ENCODE data around the gene CEL. TPM values are rescaled to one million over a fixed set of nuclear protein-coding genes. Genes with fewer than 3 reads are reported as not detected.
"Not testable (repeated sequence)": the region's sequence is repeated elsewhere in the genome, so short reads cannot be mapped to it uniquely, and the experiment has no call there.

The CEL gene
- 1 to 10 TPM; 2.3 to 2.8 TPM for total RNA-seq

GRCh38 chr9:133061764-133062145, at the start of gene CEL:
Gene CEL (plus strand): TSS chr9:133061981. CDS start chr9:133062003, 22 bp downstream.
- Mint-ChIP-seq H3K36me3 (peaks cover 11% of the 10 kb centered on the region), H3K4me1 (peaks cover 32% of the 10 kb centered on the region), H3K4me3 (peak within 1 kb of the TSS; percentile 10)
- not testable (repeated sequence) for H3K27ac Mint-ChIP-seq, DNase-seq, H3K27me3 Mint-ChIP-seq, H3K9me3 Mint-ChIP-seq

- Mint-ChIP-seq H3K27ac (no peak overlapping the region), H3K4me1 (no peaks in the 10 kb centered on the region), H3K4me3 (no peak overlapping the region), H3K36me3 (no peaks in the 10 kb centered on the region), H3K9me3 (peaks cover 9% of the 10 kb centered on the region), H3K27me3 (peaks cover 5% of the 10 kb centered on the region)
- no peak for DNase-seq
These were observed 47.1 kb upstream of the CEL start for GRCh38 chr9:133014696-133015095.

- Mint-ChIP-seq H3K27ac (no peak overlapping the region), H3K4me3 (peak overlapping the region; percentile 46), H3K27me3 (no peaks in the 10 kb centered on the region), H3K4me1 (peaks cover 12% of the 10 kb centered on the region), H3K9me3 (no peaks in the 10 kb centered on the region), H3K36me3 (no peaks in the 10 kb centered on the region)
- DNase-seq: peak; percentile 60
These were observed 38.5 kb upstream of the CEL start for GRCh38 chr9:133023117-133023890.

DNA sequence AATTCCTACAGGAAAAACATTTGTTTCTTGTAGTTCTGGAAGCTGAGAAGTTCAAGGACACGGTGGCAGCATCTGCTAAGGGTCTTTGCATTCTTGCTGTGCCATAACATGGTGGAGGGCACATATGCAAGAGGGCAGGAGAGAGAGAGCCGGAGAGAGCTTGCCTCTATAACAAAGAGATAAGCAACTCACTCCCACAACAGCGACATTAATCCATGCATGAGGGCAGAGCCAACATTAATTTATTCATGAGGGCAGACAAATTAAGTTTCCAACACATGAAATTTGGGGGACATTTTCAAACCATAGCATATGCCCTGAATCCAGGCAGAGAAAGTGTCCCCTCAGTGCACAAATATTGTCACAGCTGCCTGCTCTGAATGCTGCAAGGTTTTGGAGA, 35.4 kb upstream of the CEL start:
- peaks cover 2% of the 10 kb centered on the region for H3K9me3 Mint-ChIP-seq
- no peak overlapping the region for H3K4me3 Mint-ChIP-seq
- DNase-seq: no peak
- H3K27me3 Mint-ChIP-seq: no peaks in the 10 kb centered on the region
- peaks cover 15% of the 10 kb centered on the region for H3K4me1 Mint-ChIP-seq
- H3K27ac Mint-ChIP-seq: no peak overlapping the region
- H3K36me3 Mint-ChIP-seq: peaks cover 2% of the 10 kb centered on the region

DNA sequence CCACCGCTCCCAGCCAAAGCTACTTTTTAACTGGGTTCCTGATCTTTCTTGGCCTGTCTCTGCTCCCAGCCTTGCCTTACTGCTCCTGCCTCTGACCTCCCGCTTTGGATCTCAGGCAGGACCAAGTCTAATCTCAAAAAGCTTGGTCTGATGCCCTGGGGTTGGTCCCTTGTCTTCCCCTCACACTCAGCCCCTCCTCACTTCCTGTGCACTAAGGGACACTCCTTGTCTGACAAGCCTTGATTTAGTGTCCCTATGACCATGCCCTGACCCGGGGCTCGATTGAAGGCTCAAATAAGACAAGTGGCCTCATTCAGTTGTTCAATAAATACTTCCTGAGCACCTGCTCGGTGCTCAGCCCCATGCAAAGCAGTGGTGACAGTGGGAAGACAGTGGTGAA, 34.6 kb upstream of the CEL start:
- Mint-ChIP-seq H3K9me3 (peaks cover 6% of the 10 kb centered on the region), H3K4me1 (peaks cover 21% of the 10 kb centered on the region), H3K27me3 (no peaks in the 10 kb centered on the region), H3K27ac (no peak overlapping the region), H3K36me3 (peaks cover 9% of the 10 kb centered on the region), H3K4me3 (no peak overlapping the region)
- DNase-seq: no peak

GRCh38 chr9:133028221-133028620, 33.6 kb upstream of the CEL start:
- H3K4me1 Mint-ChIP-seq: peaks cover 24% of the 10 kb centered on the region
- H3K27ac Mint-ChIP-seq: no peak overlapping the region
- DNase-seq: no peak
- peak overlapping the region; percentile 99 for H3K4me3 Mint-ChIP-seq
- H3K9me3 Mint-ChIP-seq: peaks cover 6% of the 10 kb centered on the region
- peaks cover 11% of the 10 kb centered on the region for H3K36me3 Mint-ChIP-seq
- no peaks in the 10 kb centered on the region for H3K27me3 Mint-ChIP-seq

GRCh38 chr9:133029994-133030316, 31.8 kb upstream of the CEL start:
- Mint-ChIP-seq H3K9me3 (peaks cover 6% of the 10 kb centered on the region), H3K4me1 (peaks cover 27% of the 10 kb centered on the region), H3K27ac (peak overlapping the region; percentile 98), H3K4me3 (peak overlapping the region; percentile 99), H3K27me3 (no peaks in the 10 kb centered on the region), H3K36me3 (peaks cover 11% of the 10 kb centered on the region)
- no peak for DNase-seq

DNA sequence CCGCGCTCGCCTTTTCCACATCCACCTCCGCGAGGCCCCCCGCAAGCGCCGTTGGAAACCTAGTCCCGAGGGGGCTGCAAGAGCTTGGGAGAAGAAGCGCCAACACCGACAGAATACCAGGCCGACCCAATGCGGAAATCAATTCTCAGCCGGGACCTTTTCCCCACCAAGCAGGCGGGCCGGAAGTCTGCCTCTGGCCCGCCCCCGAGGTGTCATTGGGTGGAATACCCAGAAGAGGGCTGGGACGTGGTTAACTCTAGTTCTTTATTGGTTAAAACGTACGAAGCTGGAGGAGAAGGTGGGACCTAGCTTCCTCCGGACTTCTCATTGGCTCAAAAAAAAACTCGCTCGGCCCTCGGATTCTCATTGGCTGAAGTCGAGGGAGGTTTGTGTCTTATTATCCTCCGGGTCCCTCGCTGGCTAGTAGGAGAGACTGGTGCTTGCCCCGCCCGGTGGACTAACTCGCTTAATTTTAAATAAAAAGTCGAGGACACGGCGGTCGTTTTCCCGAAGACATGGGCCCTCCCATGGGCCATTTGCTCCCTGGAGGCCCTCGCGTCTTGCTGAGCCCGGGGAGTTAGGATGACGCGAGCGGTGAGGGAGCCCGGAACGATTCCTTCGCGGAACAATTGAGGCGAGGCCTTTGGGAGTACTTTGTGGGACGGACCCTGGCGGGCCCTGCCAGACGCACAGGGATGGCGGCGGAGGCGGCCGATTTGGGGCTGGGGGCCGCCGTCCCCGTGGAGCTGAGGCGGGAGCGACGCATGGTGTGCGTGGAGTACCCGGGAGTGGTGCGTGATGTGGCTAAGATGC, 31.3 kb upstream of the CEL start, which contains the start of gene GTF3C5:
Gene GTF3C5 (plus strand): TSS at position 681 of the 813 bp plus-strand sequence. CDS start 15 bp downstream, at position 696.
- H3K27ac Mint-ChIP-seq: peak within 1 kb of the TSS; percentile 98
- peaks cover 11% of the 10 kb centered on the region for H3K36me3 Mint-ChIP-seq
- no peaks in the 10 kb centered on the region for H3K27me3 Mint-ChIP-seq
- H3K4me1 Mint-ChIP-seq: peaks cover 27% of the 10 kb centered on the region
- peak; percentile 92 for DNase-seq
- H3K4me3 Mint-ChIP-seq: peak within 1 kb of the TSS; percentile 99
- peaks cover 6% of the 10 kb centered on the region for H3K9me3 Mint-ChIP-seq

DNA sequence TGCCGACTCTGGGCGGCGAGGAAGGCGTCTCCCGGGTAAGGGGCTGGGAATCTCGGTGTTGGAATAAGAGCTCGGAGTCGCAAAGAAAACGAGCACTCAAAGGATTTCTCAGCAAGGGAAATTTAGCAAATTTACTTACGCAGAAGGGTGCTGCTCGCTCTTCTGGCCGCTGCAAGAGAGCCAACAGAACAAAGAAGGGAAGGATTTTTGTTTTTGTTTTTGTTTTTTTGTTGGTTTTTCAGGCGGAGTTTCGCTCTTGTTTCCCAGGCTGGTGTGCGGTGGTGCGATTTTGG, 30.7 kb upstream of the CEL start:
- DNase-seq: no peak
- peak overlapping the region; percentile 98 for H3K27ac Mint-ChIP-seq
- peak overlapping the region; percentile 99 for H3K4me3 Mint-ChIP-seq
- peaks cover 11% of the 10 kb centered on the region for H3K36me3 Mint-ChIP-seq
- peaks cover 6% of the 10 kb centered on the region for H3K9me3 Mint-ChIP-seq
- H3K4me1 Mint-ChIP-seq: peaks cover 31% of the 10 kb centered on the region
- H3K27me3 Mint-ChIP-seq: no peaks in the 10 kb centered on the region

DNA sequence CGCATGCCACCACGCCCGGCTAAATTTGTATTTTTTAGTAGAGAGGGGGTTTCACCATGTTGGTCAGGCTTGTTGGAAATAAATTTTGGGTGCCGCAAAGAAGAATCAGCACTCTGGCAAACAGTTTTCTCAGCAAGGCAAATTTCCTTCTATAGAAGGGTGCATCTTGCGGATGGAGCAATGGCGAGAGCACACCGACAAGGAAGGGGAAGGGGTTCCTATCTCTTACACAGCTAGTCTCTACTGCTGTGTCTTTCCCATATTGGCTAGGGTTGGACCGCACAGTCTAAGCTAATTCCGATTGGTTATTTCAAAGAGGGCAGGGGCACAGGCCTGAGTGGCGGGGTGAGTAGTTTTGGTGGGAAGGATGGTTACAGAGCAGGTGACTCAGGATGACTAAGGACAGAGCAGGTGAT, 30.3 kb upstream of the CEL start:
- no peak for DNase-seq
- H3K36me3 Mint-ChIP-seq: peaks cover 11% of the 10 kb centered on the region
- H3K4me3 Mint-ChIP-seq: peak overlapping the region; percentile 99
- H3K4me1 Mint-ChIP-seq: peaks cover 31% of the 10 kb centered on the region
- H3K9me3 Mint-ChIP-seq: peaks cover 6% of the 10 kb centered on the region
- H3K27me3 Mint-ChIP-seq: no peaks in the 10 kb centered on the region
- peak overlapping the region; percentile 98 for H3K27ac Mint-ChIP-seq

DNA sequence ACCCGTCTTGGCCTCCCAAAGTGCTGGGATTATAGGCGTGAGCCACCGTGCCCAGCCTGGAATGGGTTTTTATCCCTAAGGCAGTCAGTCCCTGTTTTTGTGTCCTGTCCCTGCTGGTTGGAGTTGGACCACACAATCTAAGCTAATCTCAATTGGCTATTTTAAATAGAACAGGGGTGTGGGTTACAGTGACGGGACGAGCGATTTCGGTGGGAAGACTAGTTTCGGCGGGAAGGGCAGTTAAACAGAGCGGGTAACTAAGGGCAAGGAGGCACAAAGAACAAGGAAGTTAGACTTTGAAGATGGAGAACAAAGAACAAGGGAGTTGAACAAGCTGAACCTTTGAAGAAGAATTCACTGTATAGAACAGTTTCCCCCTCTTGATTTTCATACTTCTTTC, 29.6 kb upstream of the CEL start:
- Mint-ChIP-seq H3K4me1 (peaks cover 31% of the 10 kb centered on the region), H3K9me3 (peaks cover 6% of the 10 kb centered on the region), H3K4me3 (peak overlapping the region; percentile 99), H3K36me3 (peaks cover 11% of the 10 kb centered on the region), H3K27ac (peak overlapping the region; percentile 98), H3K27me3 (no peaks in the 10 kb centered on the region)
- no peak for DNase-seq

GRCh38 chr9:133035669-133036068, 26.1 kb upstream of the CEL start:
- Mint-ChIP-seq H3K4me1 (peaks cover 37% of the 10 kb centered on the region), H3K4me3 (no peak overlapping the region), H3K9me3 (peaks cover 6% of the 10 kb centered on the region), H3K27me3 (no peaks in the 10 kb centered on the region), H3K27ac (no peak overlapping the region), H3K36me3 (peaks cover 11% of the 10 kb centered on the region)
- no peak for DNase-seq

DNA sequence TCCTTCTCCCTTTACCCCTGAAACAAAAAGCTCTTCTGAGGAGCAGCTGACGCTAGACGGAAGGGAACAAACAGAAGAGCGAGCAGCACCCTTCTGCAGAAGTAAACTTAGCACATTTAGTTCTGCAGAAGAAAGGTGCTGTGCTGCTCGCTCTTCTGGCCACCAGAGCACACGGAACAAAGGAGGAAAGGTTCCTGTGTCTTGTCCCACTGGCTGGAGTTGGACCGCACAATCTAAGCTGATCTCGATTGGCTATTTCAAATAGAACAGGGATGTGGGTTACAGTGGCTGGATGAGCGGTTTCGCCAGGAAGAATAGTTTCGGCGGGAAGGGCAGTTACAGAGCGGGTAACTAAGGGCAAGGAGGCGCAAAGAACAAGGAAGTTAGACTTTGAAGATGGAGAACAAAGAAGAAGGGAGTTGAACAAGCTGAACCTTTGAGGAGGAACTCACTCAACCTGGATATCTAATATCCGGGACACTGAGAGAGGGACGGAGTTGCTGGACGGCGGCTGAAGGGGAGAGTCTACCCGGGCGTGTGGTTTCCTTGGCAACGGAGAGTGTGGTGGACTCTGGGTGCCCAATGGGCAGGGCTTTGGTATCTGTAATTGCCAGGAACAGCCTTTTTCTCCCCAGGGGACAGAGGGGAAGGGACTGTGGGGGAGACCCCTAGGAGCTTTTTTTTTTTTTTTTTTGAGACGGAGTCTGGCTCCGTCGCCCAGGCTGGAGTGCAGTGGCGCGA, 23.8 kb upstream of the CEL start:
- H3K9me3 Mint-ChIP-seq: no peaks in the 10 kb centered on the region
- peaks cover 8% of the 10 kb centered on the region for H3K36me3 Mint-ChIP-seq
- DNase-seq: no peak
- no peak overlapping the region for H3K27ac Mint-ChIP-seq
- no peak overlapping the region for H3K4me3 Mint-ChIP-seq
- peaks cover 22% of the 10 kb centered on the region for H3K4me1 Mint-ChIP-seq
- no peaks in the 10 kb centered on the region for H3K27me3 Mint-ChIP-seq

- H3K27ac Mint-ChIP-seq, H3K27me3 Mint-ChIP-seq, H3K36me3 Mint-ChIP-seq, H3K4me3 Mint-ChIP-seq, H3K9me3 Mint-ChIP-seq: not testable (repeated sequence)
- DNase-seq: peak; percentile 43
- peaks cover 13% of the 10 kb centered on the region for H3K4me1 Mint-ChIP-seq
These were observed 20.8 kb upstream of the CEL start for GRCh38 chr9:133040892-133041479.

DNA sequence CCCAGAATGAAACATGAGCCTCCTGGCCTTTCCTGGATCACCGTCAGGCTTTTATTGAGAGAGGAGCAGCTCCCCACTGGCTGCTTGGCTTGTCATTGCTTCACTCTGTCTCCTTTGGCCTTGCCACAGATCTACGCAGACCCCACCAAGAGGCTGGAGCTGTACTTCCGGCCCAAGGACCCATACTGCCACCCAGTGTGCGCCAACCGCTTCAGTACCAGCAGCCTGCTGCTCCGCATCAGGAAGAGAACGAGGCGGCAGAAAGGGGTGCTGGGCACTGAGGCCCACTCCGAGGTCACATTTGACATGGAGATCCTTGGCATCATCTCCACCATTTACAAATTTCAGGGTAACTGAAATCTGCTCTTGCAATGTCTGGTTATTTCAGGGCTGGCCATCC, 19.8 kb upstream of the CEL start:
- Mint-ChIP-seq H3K4me1 (peaks cover 13% of the 10 kb centered on the region), H3K36me3 (peaks cover 9% of the 10 kb centered on the region), H3K27ac (no peak overlapping the region), H3K9me3 (no peaks in the 10 kb centered on the region), H3K27me3 (no peaks in the 10 kb centered on the region), H3K4me3 (no peak overlapping the region)
- DNase-seq: no peak
